OCI-LY7 (cell line): ENCODE measurements around the gene SEMA4D.

ENCODE experiments used
- CTCF ChIP-seq: fragments of 200-600 bp; sonication (generic); conservative IDR thresholded peaks from 2 replicates; pipeline ENCODE4 v1.5.1; 2014; ENCODE audit warnings: mild to moderate bottlenecking, antibody characterized with exemption, low read length, moderate library complexity, mixed read lengths
- EZH2phosphoT487 ChIP-seq: fragments of 200-600 bp; sonication (generic); IDR thresholded peaks from 2 replicates; pipeline ENCODE4 v1.6.1; 2018; ENCODE audit warnings: low read depth, borderline replicate concordance, mild to moderate bottlenecking, mixed run types, antibody characterized with exemption, low read length, moderate library complexity, mixed read lengths

DNA sequence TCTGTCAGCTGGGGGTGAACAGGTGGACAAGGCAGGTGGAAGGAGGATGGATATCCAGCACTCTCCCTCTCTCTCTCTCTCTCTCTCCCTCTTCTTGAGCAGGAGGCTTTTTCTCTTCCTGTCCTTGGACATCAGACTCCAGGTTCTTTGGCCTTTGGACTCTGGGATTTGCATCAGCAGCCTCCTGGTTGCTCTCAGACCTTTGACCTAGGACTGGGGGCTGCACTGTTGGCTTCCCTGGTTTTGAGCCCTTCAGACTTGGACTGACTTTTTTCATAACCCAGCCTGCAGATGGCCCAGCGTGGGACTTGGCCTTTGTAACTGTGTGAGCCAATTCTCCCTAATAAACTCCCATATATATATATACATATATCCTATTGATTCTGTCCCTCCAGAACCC lies 35.0 kb upstream of the SEMA4D start:
- TF ChIP-seq CTCF, result no peak
- TF ChIP-seq EZH2phosphoT487, result no peak
